Pancreas (tissue), 10 donors: Measurements from ENCODE around the gene BHLHE23. TPM values are rescaled to one million over a fixed set of nuclear protein-coding genes. Genes with fewer than 3 reads are reported as not detected.

Experiments used
- ATAC-seq, 4 donors: fragments of 200-7000 bp; cut with Tn5 transposase; one replicate each; pipeline versions ENCODE4 v1.8.0 to v1.9.1; 2020; ENCODE audit warnings: mild to moderate bottlenecking in 4 of 4, moderate library complexity in 4 of 4
- DNase-seq, 6 donors: peaks; one replicate each; pipeline ENCODE4 v3.0.0-alpha.2; 2020
- FAIRE-seq: peaks from 2 replicates; lab custom pipeline; 2012; peaks lifted over from hg19 to GRCh38; lab: Jason Lieb, UNC
- H3K27ac ChIP-seq, 4 donors: fragments of 200-600 bp; sonication (generic); 1 replicate in 3 of 4; 2 replicates in 1 of 4; pipeline versions ENCODE4 v1.5.0 to v1.8.0; 2020
- H3K27me3 ChIP-seq, 4 donors: fragments of 200-600 bp; one replicate each; pipeline ENCODE4 v1.8.0; 2021
- H3K36me3 ChIP-seq, 3 donors: fragments of 200-600 bp; sonication (generic) in 1 of 3; one replicate each; pipeline versions ENCODE4 v1.5.0 to v1.8.0; 2020 to 2021
- H3K4me1 ChIP-seq, 3 donors: fragments of 200-600 bp; one replicate each; pipeline ENCODE4 v1.8.0; 2021
- H3K4me3 ChIP-seq, 4 donors: fragments of 200-600 bp; sonication (generic) in 2 of 4; one replicate each; pipeline versions ENCODE4 v1.5.0 to v1.8.0; 2020 to 2021
- H3K9me3 ChIP-seq, 4 donors: fragments of 200-600 bp; one replicate each; pipeline ENCODE4 v1.8.0; 2021
- CTCF ChIP-seq, 4 donors: fragments of 200-600 bp; sonication (generic) in 3 of 4; IDR thresholded peaks; one replicate each; pipeline versions ENCODE4 v1.5.0 to v1.8.0; 2021; ENCODE audit warnings: antibody characterized with exemption in 4 of 4
- WGBS, 2 donors: extraction: QIAGEN DNeasy Blood & Tissue Kit; methylation state at CpG; one replicate each; pipeline ENCODE4 v1.1.7; 2013; 5-methylcytosine and 5-hydroxymethylcytosine counted together
- intact Hi-C, 3 donors: fragments of 100-400 bp; cut with DNase I; formaldehyde crosslinking; loops; one replicate each; pipeline versions ENCODE4 v1.11.1 to v1.14.2; 2022
- polyA plus RNA-seq, 2 donors: library from polyadenylated mRNA; stranded (reverse); fragments of 200-250 nt; gene quantifications; one replicate each; pipeline ENCODE4 v1.2.3, GENCODE V29; 2013
- total RNA-seq, 6 donors: library from RNA; stranded (reverse); fragmentation: NEBNext Ultra II Directional in 4 of 6; extraction: Animal tissue kit (Norgen Biotek cat#: 25700) in 4 of 6; gene quantifications; one replicate each; pipeline versions ENCODE4 v1.2.1 to v1.2.4, GENCODE V29; 2021 to 2023
- donor health status: healthy with polysubstance abuse.
- donor health status: DM: no; HTN: no; CAD: no; lungs with moderate emphysema.
- donor health status: DM: no; HTN: no; CAD: no.
- donor health status: control.
- donor health status: control.
- donor health status: Bipolar disorder and iron deficiency.
- donor health status: DM: yes; HTN: yes; CAD: no.
- donor health status: DM: no; HTN: no; CAD: no.
- donor health status: DM: no; HTN: no; CAD: no.
- donor health status: DM: yes; HTN: yes; CAD: no.

Gene BHLHE23
- total and polyA plus RNA-seq, 8 donors, result not detected

GRCh38 chr20:63023071-63023935, 16.5 kb upstream of the BHLHE23 start:
- Histone ChIP-seq H3K27me3 (peaks cover 0 to 36% (median 0%) of the 10 kb centered on the region in 4 donors), H3K36me3 (no peaks in the 10 kb centered on the region), H3K4me3 (no peak overlapping the region), H3K27ac (no peak overlapping the region), H3K9me3 (no peaks in the 10 kb centered on the region), H3K4me1 (no peaks in the 10 kb centered on the region)
- no peak for TF ChIP-seq CTCF (IDR thresholded peaks at IDR 0.05)
- WGBS, 2 donors, result 42 to 54% methylated on average over 31 of the region's 31 CpGs
- ATAC-seq (no peak), FAIRE-seq (no peak), DNase-seq (peak in 2 of 6 donors; percentile 44 to 46)
- intact Hi-C loops, result no loop called here

GRCh38 chr20:63022501-63022900, 15.7 kb upstream of the BHLHE23 start:
- Histone ChIP-seq H3K27ac (no peak overlapping the region), H3K9me3 (no peaks in the 10 kb centered on the region), H3K4me3 (no peak overlapping the region), H3K4me1 (no peaks in the 10 kb centered on the region), H3K27me3 (peaks cover 0 to 34% (median 0%) of the 10 kb centered on the region in 4 donors), H3K36me3 (no peaks in the 10 kb centered on the region)
- DNase-seq (peak in 1 of 6 donors; percentile 40), ATAC-seq (no peak), FAIRE-seq (no peak)
- no peak for TF ChIP-seq CTCF (IDR thresholded peaks at IDR 0.05)
- intact Hi-C loops, result no loop called here
- 35 to 48% methylated on average over 12 of the region's 12 CpGs for WGBS, 2 donors

GRCh38 chr20:63021356-63022321, 14.9 kb upstream of the BHLHE23 start:
- no peak overlapping the region for H3K27ac ChIP-seq
- H3K4me1 ChIP-seq, result no peaks in the 10 kb centered on the region
- 42 to 46% methylated on average over 38 to 40 of the region's 40 CpGs for WGBS, 2 donors
- no peaks in the 10 kb centered on the region for H3K9me3 ChIP-seq
- intact Hi-C loops, result no loop called here
- no peaks in the 10 kb centered on the region for H3K36me3 ChIP-seq
- H3K27me3 ChIP-seq, result peaks cover 0 to 31% (median 0%) of the 10 kb centered on the region in 4 donors
- DNase-seq (peak in 1 of 6 donors; percentile 50), FAIRE-seq (no peak), ATAC-seq (peak in 2 of 4 donors; percentile 30 to 53)
- no peak for TF ChIP-seq CTCF (IDR thresholded peaks at IDR 0.05)
- H3K4me3 ChIP-seq, result no peak overlapping the region

- intact Hi-C loops, result no loop called here
- Histone ChIP-seq H3K27me3 (peaks cover 0 to 30% (median 0%) of the 10 kb centered on the region in 4 donors), H3K4me1 (no peaks in the 10 kb centered on the region), H3K4me3 (no peak overlapping the region), H3K36me3 (no peaks in the 10 kb centered on the region), H3K27ac (no peak overlapping the region), H3K9me3 (no peaks in the 10 kb centered on the region)
- no peak for ATAC-seq
- DNase-seq, result no peak
- WGBS, 2 donors, result 74% methylated on average over 10 of the region's 10 CpGs
- no peak for FAIRE-seq
- no peak for TF ChIP-seq CTCF (IDR thresholded peaks at IDR 0.05)
Measured at GRCh38 chr20:63020681-63021080, 13.9 kb upstream of the BHLHE23 start.
